HG02970 (cell line): Measurements from ENCODE around the gene CTDSPL.
"Not testable (repeated sequence)": the region's sequence is repeated elsewhere in the genome, so short reads cannot be mapped to it uniquely, and the experiment has no call there.

Experiments used
- ATAC-seq: cut with Tn5 transposase; IDR thresholded peaks from one replicate; pipeline ENCODE4 v1.9.1; 2021; ENCODE audit warnings: mild to moderate bottlenecking, moderate library complexity, moderate number of reproducible peaks; ENCODE audit not compliant: unreplicated experiment, low FRiP score

The CTDSPL gene, protein sequence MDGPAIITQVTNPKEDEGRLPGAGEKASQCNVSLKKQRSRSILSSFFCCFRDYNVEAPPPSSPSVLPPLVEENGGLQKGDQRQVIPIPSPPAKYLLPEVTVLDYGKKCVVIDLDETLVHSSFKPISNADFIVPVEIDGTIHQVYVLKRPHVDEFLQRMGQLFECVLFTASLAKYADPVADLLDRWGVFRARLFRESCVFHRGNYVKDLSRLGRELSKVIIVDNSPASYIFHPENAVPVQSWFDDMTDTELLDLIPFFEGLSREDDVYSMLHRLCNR

DNA sequence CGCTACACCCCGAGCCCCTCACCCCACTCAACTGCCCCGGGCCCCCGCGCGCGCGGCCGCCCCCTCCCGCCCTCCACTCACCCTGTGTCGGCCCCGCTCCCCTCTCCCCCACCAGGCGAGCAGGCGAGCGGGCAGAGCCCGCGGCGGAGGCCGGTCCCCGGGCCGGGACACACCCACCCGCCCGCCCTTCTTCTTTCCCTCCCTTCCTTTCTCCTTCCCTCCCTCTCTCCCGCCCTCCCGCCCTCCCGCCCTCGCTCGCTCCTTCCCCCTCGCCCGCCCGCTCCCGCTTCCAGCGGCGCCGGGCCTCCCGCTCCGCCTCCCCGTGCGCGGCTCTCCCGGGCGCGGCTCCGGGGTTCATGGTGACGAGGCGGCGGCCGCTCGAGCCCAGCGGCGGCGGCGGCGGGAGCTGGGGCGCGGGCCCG is at the start of gene CTDSPL:
Gene CTDSPL (plus strand): TSS at position 261 of the 422 bp plus-strand sequence. CDS start 320 bp downstream, outside the sequence.
- no peak for ATAC-seq

DNA sequence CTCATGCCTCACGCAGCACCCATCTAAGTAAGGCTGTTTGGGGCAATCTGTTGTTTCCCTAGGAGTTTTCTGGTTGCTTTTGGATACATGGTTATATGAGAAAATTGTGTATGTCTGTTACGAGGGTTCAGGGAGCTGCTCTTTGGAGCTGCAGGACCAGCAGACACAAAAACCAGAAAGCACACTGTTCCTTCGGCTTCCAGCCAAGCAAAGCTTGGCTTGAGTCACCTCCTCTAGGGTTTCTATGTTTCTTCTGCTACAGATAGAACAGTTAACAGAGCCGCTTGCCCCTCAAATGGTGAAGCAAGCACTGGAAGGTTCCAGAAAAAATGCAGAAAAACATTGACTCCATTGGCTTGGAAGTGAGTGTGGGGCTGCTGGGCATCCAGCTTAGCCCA is 49.2 kb upstream of the CTDSPL start:
- ATAC-seq, result no peak

DNA sequence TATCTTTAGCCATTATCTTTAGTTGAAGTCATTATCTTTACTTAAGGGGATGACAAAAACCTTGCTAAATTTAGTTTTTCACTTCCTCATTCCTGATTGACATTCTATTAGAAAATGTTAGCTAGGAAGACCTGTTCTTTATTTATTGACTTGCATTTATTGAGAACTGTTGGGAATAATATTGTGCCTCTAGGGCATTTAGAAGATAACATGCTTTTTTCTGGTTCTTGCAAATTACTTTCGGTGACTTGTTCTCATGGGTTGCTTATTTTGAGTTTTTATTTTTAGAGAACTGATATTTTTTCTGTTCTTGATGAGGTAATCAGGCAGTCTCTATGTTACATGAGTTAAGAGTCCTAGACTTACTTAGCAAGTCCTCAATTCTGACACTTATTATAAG is 48.3 kb upstream of the CTDSPL start:
- ATAC-seq, result no peak

DNA sequence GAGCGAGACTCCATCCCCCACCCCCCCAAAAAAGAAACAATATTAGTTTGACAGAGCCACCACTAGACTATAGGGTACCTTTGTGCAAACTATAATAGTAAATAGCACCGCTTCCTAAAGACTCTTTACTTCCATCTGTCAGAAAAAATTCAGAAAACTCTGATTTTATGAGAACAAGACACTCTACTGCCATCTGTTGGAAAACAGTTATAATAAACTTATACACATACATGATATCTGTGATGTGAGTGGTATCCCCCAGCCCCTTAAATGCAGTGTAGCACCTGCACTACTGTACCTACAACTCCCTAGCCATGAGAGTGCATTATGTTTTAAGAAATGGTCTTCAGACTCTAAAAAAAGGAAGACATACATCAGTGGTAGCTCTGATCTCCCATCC is 47.1 kb upstream of the CTDSPL start:
- ATAC-seq, result no peak

DNA sequence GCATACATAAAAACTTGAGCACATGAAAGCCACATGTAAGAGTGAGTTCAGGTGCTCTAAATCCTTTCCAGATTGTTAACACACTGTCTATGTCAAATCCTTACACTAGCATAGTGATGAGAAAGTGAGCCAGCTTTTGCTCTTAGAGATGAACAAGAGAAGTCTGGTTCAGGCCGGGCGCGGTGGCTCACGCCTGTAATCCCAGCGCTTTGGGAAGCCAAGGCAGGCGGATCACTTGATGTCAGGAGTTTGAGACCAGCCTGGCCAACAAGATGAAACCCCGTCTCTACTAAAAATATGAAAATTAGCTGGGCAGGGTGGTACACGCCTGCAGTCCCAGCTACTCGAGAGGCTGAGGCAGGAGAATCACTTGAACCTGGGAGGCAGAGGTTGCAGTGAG is 46.5 kb upstream of the CTDSPL start:
- ATAC-seq, result not testable (repeated sequence)

DNA sequence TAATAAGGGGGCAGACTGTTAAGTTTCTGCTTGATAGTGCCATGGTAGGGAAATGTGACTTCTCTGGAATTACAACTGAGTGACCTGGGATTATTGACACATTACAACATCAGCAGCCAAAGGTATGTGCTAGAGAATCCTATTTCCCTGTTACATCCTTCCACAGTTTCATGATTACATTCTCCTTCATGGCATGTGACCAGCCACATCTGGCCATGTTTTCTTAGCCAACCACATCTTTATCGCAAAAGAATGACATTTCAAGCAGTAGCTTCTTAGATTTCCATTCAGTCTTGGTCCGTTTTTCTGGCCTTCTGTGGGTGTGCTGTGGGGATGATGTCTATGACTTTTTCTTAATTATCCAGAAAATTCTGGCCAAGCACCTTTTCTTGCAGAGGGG is 45.4 kb upstream of the CTDSPL start:
- ATAC-seq, result no peak

DNA sequence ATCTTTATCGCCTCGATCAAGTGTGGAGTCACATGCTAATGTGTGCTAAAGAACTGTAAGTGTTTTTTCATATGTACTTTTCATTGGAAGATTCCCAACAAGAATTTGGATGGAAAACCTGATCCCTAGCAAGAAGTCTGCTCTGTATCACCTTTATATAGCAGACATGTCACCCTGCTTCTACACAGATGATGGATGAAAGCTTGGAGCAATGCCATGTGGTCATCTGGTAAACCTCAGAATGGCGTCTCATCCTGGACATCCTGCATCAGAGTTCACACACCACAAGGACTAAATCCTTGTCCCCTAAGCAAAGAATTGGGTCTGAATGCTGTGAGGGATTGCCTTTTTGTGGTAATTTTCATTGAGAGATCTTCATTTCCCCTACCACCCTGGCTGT is 42.1 kb upstream of the CTDSPL start:
- ATAC-seq, result no peak

DNA sequence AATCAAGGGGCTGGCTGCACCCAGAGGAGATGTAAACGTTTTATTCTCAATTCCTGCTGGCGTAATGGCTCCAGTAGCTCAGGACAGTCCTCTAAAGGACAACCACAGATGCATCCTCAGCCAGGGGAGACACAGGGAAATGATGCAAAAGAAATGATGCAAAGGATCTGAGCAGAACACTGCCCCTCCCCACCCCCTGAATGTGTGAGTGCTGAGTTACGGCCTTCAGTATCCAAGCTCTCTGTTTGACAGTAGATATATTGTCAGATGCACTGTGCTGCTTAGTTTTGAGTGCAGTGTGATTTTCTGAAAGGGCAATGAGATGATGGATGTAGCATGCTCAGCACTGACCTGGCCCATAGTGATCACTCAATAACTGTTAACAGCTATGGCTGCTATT is 41.4 kb upstream of the CTDSPL start:
- ATAC-seq, result no peak

DNA sequence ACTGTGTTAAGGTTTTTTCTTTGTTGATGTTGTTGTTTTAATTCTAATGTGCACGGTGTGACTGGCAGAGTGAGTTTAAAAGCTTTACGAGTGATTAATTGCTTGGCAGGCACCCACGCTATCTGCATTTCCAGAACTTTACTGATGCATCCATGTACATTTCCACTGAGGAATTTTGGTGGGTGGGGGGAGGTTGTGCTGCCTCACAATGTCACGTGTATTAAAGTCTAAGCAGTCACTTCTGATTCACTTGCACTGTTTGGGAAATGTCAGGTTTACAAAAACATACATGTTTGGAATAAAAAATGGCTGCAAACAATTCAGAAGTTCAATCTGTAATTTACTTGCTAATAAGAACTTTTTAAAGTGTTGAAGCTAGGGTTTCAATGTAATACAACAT is 38.5 kb upstream of the CTDSPL start:
- ATAC-seq, result no peak

DNA sequence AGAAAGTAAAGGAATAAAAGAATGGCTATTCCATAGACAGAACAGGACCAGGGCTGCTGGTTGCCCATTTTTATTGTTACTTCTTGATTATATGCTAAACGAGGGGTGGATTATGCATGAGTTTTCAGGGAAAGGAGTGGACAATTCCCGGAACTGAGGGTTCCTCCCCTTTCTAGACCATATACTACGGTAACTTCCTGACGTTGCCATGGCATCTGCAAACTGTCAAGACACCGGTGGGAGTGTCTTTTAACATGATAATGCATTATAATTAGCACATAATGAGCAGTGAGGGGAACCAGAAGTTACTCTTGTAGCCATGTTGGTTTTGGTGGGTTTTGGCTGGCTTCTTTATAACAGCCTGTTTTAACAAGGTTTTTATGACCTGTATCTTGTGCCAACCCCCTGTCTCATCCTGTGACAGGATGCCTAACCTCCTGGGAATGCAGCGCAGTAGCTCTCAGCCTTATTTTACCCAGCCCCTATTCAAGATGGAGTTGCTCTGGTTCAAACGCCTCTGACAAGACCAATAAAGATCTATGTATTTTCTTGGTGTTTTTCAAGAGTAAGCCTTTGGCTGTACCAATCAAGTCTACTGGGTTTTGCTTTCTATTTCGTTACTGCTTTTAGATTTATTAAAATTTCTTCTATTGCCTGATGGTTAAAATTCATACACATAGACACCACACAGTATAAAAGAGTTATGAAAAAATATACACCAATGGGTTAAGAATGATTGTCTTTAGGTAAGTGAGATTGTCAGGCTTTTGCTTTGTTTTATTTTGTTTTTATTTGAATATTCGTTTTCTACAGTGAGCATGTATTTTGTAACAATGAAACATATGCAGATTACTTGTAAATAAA is 37.4 kb upstream of the CTDSPL start:
- ATAC-seq, result no peak

DNA sequence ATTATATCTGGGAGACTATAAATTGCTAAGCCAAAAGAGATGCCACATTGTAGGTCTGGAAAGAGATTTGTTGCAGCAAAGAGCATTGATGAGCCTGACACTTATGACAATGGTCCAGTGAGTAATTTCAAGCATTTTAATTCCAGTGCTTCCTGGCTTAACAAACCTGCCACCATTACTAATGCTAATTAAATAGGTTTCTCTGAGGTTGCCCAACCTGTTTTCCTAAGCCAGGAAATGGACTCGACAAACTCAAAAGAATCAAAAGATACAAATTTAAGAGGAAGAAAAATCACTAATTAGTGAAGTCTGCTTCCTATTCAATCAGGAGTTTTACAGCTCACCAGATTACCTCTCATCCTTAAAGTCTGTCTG is 36.7 kb upstream of the CTDSPL start:
- ATAC-seq, result no peak

DNA sequence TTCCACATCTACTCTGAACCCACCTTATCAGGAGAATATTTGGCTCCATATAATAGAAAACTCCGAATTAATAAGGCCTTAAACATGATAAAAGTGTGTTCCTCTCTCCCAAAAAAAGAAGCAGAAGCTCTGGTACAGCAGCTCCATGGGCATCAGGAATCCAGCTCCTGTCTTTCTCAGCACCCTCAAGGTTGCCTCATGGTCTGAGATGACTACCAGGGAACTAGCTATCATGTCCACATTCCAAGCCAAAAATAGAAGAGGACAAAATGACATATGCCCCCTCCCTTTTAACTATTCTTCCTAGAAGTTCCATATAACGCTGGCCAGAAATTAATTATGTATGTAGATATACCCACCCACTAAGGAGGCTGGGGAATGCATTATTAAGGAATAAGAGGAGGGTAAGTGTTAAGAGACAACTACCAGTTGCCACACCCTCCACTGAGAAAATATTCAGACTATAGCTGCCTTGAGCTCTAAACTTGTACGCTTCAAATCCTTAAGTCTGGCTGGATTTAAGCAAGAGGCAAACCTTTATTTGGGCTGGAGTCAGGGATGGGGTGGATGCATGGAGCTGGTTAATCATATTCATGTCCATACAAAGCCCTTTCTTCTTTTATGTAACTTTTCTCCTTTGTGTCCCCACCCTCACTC is 35.8 kb upstream of the CTDSPL start:
- ATAC-seq, result no peak

DNA sequence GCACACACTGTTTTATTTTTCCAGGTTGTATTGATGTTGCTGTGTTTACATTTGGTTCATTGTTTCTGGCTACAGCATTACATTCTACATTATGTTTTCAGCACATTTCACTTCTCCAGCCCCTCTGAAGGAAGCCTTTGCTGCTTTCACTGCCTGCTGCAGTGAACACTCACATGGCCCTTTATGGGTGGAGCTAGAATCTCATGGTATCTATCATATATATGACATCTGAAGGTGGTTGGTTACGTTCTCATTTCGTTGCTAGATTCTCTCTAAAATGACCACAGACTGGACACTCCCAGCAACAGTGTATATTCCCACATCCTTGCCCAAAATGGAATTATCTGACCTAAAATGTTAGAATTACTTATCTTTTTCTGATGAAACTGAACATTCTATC is 35.2 kb upstream of the CTDSPL start:
- ATAC-seq, result no peak

DNA sequence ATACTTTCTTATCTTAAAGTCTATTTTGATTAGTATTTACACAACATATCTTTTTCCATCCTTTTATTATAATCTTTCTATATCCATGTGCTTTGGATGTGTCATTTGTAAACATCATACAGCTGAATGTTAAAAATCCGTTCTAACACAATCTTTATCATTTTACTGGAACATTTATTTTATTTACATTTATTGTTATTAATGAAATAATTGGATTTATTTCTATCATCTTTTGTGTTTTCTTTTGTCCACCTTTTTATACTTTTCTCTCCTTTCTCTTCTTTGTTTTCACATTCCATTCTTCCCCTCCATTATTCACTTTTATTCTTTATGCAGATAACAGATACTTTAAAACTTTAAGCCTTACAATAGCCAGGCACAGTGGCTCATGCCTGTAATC is 34.7 kb upstream of the CTDSPL start:
- ATAC-seq, result no peak

DNA sequence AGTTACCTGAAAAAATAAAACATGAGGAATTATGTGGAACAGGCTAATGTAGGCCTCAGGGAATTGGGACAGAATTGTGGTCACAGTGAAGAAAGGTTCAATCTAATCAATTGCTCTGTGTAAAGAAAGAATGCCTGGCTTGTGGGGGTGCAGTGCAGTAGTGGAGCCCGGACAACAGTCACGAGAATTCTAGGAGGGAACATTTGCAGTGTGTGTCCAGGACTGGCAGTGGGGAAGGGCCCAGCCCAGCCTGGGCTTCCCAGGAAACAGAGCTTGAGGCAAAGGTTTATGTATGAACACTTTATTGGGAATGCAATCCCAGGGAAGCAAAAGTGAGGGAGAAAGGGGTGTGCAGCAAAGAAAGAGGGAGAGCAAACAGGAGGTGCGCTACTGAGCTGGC is 29.2 kb upstream of the CTDSPL start:
- no peak for ATAC-seq

DNA sequence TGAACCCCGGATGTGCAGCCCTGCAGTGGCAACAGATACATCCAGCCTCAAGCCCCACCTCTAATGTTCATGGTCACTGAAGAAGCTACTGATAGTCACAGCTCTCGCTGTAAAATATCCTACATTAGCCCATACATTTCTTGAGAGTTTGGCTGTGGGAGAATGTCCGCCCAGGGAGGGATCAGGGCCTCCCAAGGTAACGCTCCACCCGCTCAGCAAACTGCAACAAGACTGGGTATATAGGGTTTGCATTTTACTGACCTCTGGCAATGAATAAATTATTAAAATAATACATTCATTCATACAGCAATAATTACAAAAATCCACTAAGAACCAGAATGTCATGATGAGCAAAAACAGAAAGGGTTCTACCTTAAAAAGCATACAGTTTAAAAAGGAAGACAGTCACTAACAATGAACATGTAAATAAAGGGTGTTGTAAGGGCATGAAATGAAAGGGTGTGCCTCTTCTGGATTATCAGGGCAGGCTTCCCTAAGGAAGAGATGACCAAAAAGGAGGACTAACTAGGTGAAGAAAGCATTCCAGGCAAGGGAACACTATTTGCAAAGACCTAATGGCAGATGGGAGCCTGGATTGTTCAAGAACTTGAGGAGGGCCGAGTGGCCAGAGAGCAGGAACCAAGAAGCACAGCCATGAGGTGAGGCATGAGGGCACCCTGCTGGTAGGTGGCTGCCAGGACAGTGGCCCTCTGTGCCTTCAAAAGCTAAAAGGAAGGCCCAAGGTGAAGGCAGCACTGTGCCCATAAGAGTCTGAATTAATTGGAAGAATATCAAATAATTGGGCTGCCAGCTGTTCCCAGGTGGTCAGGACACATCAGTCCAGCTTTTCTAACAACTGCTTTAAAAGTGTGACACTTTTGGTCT is 28.1 kb upstream of the CTDSPL start:
- no peak for ATAC-seq

DNA sequence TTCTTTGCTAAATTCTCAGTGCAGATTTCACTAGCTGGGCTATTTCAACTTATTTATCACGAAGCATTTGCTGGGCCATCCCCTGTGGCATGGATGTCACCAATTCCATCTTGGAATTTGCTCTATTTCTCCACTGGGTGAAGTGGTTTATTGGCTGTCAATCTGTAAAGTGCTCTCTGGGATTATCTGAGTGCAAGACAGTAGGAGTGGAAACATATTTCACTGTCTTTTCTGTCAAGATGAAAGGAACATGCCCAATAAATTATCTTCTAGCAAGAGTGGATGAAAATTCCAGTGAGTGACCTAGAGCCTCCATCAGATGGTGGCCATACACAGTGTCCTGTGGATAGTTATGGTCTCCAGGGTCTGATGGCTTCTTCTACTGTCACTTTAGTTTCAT is 25.1 kb upstream of the CTDSPL start:
- ATAC-seq, result no peak

DNA sequence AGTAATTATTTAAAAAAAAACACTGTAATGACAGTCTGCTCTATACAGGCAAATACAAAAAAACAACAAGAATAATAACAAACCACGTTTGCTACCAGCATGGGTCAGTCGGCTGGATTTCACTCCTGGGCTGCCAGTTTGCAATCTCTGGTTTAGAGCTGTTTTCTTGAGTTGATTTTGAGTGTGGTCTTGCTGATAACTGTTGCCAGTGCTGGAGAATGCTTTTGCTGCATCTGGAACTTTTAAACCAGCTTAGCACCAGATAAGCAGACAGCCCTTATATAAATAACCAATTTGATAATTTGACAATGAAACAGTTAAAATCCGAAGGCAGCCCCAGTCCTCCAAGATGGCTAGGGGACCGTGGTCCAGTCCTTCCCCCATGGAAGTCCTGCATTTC is 14.0 kb upstream of the CTDSPL start:
- no peak for ATAC-seq

DNA sequence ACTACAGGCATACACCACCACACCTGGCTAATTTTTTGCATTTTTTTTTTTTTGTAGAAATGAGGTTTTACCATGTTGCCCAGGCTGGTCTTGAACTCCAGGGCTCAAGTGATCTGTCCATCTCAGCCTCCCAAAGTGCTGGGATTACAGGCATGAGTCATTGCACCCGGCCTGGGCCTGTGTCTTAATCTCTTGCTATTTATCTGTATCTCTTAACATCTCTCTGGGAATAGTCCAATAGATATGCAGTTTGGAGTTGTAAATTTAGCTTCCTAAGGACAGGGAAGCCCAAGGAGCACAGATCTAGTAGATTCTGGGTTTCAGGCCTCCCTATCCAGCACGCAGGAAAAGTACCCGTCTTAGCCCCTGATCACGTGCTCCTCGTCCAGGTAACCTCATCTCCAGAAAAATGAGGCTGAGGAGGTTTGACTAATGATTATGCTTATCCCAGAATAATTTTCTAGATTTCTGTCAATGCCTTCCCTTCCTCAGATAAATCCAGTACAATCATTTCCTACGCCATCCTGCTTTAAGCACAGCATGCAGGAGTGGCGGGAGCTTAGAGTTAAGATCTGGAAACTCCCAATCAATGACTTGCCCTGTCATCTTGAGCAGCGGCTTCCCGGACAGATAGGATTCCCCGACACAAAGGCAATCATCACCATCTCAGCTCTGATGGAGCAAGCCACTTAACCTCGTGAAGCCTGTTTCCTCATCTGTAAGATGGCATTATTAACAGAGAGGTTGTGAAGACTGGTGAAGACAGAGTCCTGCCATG is 12.3 kb upstream of the CTDSPL start:
- no peak for ATAC-seq

DNA sequence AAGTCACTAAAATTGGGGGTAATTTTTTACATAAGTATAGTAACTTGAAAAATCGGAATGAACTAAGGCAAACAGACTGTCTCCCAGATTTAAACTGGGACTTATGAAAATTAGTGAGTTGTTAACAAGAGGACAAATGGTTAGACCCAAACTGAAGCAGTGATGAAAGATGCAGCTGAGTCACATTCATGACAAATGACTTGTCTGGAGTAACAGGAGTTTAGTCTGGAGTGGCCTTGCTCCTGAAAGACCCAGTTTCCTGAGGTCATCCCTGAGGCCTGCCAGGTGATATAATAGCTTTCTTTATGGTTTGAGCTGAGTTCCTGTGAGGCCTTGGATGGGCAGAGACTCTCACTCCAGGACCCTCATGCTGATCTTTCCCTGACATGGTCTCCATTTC is 9.6 kb upstream of the CTDSPL start:
- ATAC-seq, result no peak
